ENCODE data around the gene UBAP2L. TPM values are rescaled to one million over a fixed set of nuclear protein-coding genes. Genes with fewer than 3 reads are reported as not detected.
A peak's percentile ranks its signal among the peaks of the same experiment; 100 is the strongest.

The UBAP2L gene
- total RNA-seq, 1 experiment from 2014 or later = 198 TPM

DNA sequence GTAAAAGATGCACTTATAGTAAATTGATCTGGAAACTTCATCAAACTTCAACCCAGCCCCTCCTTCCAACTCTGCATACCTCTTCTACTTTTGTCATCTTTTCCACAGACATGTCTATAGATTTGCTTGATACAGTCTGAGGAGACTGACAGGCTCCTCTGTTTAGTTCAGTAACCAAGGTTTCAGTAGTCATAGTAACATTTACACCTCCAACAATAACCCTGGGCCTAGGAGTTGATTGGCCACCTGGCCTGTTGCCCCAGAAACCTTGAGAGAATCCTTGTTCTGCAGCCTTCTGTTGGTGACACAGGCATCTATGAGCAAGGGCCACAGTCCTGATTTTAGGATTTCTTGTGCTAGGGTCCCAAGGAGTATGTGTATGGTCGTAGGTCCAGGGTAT, 14.6 kb upstream of the UBAP2L start, which contains the start of gene CFAP141:
CFAP141 (minus strand) TSS at position 138 of the 400 bp plus-strand sequence; CDS start at position 112, 26 bp downstream.
- peaks cover 47% of the 10 kb centered on the region for H3K36me3 Mint-ChIP-seq (ENCODE audit: insufficient read depth, unreplicated experiment)
- Histone ChIP-seq H3K36me3 (ENCODE audit: control insufficient read depth, insufficient read depth, low read length) (no peaks in the 10 kb centered on the region), H3K27me3 (replicated peaks; ENCODE audit: control insufficient read depth, insufficient read depth, low read length) (no peaks in the 10 kb centered on the region), H3K4me3 (ENCODE audit: low read depth, low read length) (no peak within 1 kb of the TSS), H3K9me3 (no peaks in the 10 kb centered on the region), H3K4me1 (no peaks in the 10 kb centered on the region)
- intact Hi-C loops (cut with micrococcal nuclease; ENCODE audit: unreplicated experiment) = no loop called here
- TF ChIP-seq, protein P1, sequence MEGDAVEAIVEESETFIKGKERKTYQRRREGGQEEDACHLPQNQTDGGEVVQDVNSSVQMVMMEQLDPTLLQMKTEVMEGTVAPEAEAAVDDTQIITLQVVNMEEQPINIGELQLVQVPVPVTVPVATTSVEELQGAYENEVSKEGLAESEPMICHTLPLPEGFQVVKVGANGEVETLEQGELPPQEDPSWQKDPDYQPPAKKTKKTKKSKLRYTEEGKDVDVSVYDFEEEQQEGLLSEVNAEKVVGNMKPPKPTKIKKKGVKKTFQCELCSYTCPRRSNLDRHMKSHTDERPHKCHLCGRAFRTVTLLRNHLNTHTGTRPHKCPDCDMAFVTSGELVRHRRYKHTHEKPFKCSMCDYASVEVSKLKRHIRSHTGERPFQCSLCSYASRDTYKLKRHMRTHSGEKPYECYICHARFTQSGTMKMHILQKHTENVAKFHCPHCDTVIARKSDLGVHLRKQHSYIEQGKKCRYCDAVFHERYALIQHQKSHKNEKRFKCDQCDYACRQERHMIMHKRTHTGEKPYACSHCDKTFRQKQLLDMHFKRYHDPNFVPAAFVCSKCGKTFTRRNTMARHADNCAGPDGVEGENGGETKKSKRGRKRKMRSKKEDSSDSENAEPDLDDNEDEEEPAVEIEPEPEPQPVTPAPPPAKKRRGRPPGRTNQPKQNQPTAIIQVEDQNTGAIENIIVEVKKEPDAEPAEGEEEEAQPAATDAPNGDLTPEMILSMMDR (IDR thresholded peaks at IDR 0.05; ENCODE audit: insufficient read depth in 1 of 2, low read depth in 1 of 2, low read length in 1 of 2, severe bottlenecking in 1 of 2, unreplicated experiment in 1 of 2) = no peak
- POLR2A ChIA-PET = no interaction called here
- CTCF ChIA-PET = no interaction called here
- peak in 1 of 2 experiments; percentile 22 for DNase-seq
- no peak within 1 kb of the TSS for H3K27ac Mint-ChIP-seq (ENCODE audit: unreplicated experiment)
- no peaks in the 10 kb centered on the region for H3K9me3 Mint-ChIP-seq (ENCODE audit: unreplicated experiment)
- no peaks in the 10 kb centered on the region for H3K4me1 Mint-ChIP-seq (ENCODE audit: low read depth, unreplicated experiment)
- BruUV-seq (replicated peaks) = no TSS peak
- H3K27me3 Mint-ChIP-seq (ENCODE audit: insufficient read depth, unreplicated experiment) = no peaks in the 10 kb centered on the region
- H3K4me3 Mint-ChIP-seq (ENCODE audit: unreplicated experiment) = no peak within 1 kb of the TSS

DNA sequence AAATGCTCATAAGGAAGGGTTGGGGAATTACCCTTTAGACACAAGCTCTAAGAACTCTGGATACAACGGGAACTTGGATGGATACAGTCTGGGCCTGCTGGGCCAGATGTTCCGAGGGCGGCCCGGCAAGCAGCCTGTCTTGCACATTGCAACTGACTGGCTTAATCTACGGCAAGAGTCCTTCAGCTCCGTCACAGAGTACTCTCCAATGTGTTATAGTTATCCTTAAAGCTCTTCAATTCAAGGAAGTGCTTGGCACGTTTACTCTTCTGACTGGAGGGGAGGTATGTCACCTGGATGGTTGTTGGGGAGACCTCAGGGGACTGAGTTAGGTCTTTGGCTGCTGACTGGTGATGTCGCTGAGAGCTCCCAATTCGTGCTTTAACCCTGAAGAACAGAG, 13.5 kb upstream of the UBAP2L start:
- H3K27me3 Mint-ChIP-seq (ENCODE audit: insufficient read depth, unreplicated experiment) = no peaks in the 10 kb centered on the region
- Histone ChIP-seq H3K27me3 (replicated peaks; ENCODE audit: control insufficient read depth, insufficient read depth, low read length) (no peaks in the 10 kb centered on the region), H3K36me3 (ENCODE audit: control insufficient read depth, insufficient read depth, low read length) (peaks cover 2% of the 10 kb centered on the region; the same call in 1 of the 2 replicates), H3K4me1 (no peaks in the 10 kb centered on the region), H3K4me3 (ENCODE audit: low read depth, low read length) (no peak overlapping the region), H3K9me3 (no peaks in the 10 kb centered on the region)
- ChIA-PET POLR2A (no interaction called here), CTCF (no interaction called here)
- no peaks in the 10 kb centered on the region for H3K4me1 Mint-ChIP-seq (ENCODE audit: low read depth, unreplicated experiment)
- intact Hi-C loops (cut with micrococcal nuclease; ENCODE audit: unreplicated experiment) = no loop called here
- no peak overlapping the region for H3K4me3 Mint-ChIP-seq (ENCODE audit: unreplicated experiment)
- BruUV-seq (replicated peaks) = no TSS peak
- peaks cover 58% of the 10 kb centered on the region for H3K36me3 Mint-ChIP-seq (ENCODE audit: insufficient read depth, unreplicated experiment)
- H3K9me3 Mint-ChIP-seq (ENCODE audit: unreplicated experiment) = no peaks in the 10 kb centered on the region
- TF ChIP-seq, protein P1 (IDR thresholded peaks at IDR 0.05; ENCODE audit: insufficient read depth in 1 of 2, low read depth in 1 of 2, low read length in 1 of 2, severe bottlenecking in 1 of 2, unreplicated experiment in 1 of 2) = no peak
- no peak for DNase-seq
- H3K27ac Mint-ChIP-seq (ENCODE audit: unreplicated experiment) = no peak overlapping the region

DNA sequence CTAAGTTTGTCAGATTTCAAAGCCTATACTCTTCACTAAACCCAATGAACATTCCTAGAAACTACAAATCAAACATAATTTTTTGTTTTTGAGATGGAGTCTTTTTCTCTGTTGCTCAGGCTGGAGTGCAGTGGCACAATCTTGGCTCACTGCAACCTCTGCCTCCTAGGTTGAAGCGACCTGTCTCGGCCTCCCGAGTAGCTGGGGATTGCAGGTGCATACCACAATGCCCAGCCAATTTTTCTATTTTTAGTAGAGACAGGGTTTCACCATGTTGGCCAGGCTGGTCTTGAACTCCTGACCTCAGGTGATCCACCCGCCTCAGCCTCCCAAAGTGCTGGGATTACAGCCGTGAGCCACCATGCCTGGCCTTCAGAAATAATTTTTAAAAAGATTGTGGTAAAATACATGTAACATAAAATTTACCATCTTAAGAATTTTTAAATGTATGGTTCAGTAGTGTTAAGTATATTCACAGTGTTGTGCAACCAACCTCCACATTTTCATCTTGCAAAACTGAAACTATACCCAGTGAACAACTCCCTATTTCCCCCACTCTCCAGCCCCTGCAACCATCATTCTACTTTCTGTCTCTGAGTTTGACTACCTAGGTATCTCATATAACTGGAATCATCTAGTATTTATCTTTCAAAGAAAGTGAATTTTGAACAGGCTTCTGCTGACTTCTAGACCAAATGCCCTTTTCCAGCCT, 11.9 kb upstream of the UBAP2L start:
- no peak overlapping the region for H3K4me3 ChIP-seq (ENCODE audit: low read depth, low read length)
- H3K4me3 Mint-ChIP-seq (ENCODE audit: unreplicated experiment) = no peak overlapping the region
- no peak for DNase-seq
- TF ChIP-seq, protein P1 (IDR thresholded peaks at IDR 0.05; ENCODE audit: insufficient read depth in 1 of 2, low read depth in 1 of 2, low read length in 1 of 2, severe bottlenecking in 1 of 2, unreplicated experiment in 1 of 2) = no peak
- H3K9me3 Mint-ChIP-seq (ENCODE audit: unreplicated experiment) = no peaks in the 10 kb centered on the region
- ChIA-PET CTCF (no interaction called here), POLR2A (interaction anchor here (0.6 kb wide), 1 partner anchor 1016 kb away, joined by 3 read pairs; no protein-coding TSS in a partner anchor)
- no peaks in the 10 kb centered on the region for H3K27me3 Mint-ChIP-seq (ENCODE audit: insufficient read depth, unreplicated experiment)
- no peaks in the 10 kb centered on the region for H3K27me3 ChIP-seq (replicated peaks; ENCODE audit: control insufficient read depth, insufficient read depth, low read length)
- no peak overlapping the region for H3K27ac Mint-ChIP-seq (ENCODE audit: unreplicated experiment)
- H3K9me3 ChIP-seq = no peaks in the 10 kb centered on the region
- H3K4me1 Mint-ChIP-seq (ENCODE audit: low read depth, unreplicated experiment) = no peaks in the 10 kb centered on the region
- intact Hi-C loops (cut with micrococcal nuclease; ENCODE audit: unreplicated experiment) = no loop called here
- peaks cover 74% of the 10 kb centered on the region for H3K36me3 Mint-ChIP-seq (ENCODE audit: insufficient read depth, unreplicated experiment)
- 0 out of 2 replicates have a peak, but pooled peaks cover under 1% of the 10 kb centered on the region for H3K4me1 ChIP-seq
- no TSS peak for BruUV-seq (replicated peaks)
- H3K36me3 ChIP-seq (ENCODE audit: control insufficient read depth, insufficient read depth, low read length) = peaks cover 7% of the 10 kb centered on the region
